Skeletal muscle cell (primary cell): ENCODE results near the gene KRT13.

Source experiments
- DNase-seq: peaks from one replicate; pipeline ENCODE4 v3.0.0-alpha.2; 2010; ENCODE audit warnings: low read depth
- H3K4me3 ChIP-seq: 2 replicates; pipeline ENCODE4 v1.5.1; 2011; ENCODE audit warnings: low read depth, mild to moderate bottlenecking, control low read depth, low read length, moderate library complexity

KRT13 gene

DNA sequence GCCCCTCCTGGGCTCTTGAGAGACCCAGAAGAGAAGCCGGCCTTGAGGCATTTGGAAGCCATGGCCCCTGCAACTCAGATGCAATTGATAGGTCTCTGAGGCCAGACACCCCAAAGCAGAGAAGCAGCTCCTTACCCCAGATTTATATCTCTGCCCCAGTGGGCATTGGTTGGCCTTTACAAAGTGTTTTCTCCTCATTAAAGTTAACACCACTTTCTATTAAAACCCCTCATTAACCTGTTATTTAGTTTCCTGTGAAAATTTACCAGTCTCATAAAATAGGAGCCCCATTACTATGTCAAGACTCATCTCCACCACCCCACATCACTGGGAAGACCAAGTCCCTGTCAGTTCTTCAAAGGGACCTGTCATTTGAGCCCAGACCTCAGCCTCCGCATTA is 24.4 kb downstream of the KRT13 start, which contains the start of gene KRT35:
KRT35 (minus strand) TSS at position 116 of the 400 bp plus-strand sequence; CDS start at position 62, 54 bp downstream.
- DNase-seq: no peak
- no peak within 1 kb of the TSS for H3K4me3 ChIP-seq

DNA sequence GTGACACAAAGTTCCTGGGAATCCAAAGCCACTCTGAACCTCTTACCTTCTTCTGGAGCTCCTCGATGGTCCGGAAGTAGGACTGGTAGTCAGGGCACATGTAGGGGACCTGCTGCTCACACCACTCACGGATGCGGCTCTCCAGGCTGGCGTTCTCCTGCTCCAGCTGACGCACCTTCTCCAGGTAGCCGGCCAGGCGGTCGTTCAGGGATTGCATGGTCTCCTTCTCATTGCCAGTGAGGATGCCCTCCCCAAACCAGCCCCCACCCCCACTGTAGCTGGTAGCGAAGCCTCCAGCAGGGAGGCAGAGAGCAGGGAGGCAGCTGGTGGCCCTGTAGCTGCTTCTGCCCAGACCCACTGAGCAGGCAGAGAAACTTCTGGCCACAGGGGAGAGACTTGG is 24.8 kb downstream of the KRT13 start:
- no peak for DNase-seq

DNA sequence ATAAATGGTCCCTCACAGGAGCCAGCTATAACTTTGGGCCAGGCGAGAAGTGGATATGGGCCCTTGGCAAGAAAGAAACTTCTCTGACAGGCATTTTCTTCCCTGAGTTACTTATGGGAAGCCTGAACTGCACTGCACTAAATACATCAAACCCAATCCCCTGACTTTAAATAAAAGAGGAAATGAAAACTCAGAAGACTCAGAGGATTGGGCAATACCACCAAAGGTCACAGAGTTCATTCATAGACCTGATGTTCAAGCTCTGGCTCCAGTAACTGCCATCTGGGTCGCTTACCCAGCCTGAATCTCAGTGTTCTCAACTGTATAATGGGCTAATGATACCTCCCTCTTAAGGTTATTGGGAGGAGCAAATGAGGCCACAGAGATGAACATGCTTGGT is 25.3 kb downstream of the KRT13 start:
- DNase-seq: no peak

More for the DNA sequence above, 24.8 kb downstream of the KRT13 start:
- H3K4me3 ChIP-seq: no peak overlapping the region

DNA sequence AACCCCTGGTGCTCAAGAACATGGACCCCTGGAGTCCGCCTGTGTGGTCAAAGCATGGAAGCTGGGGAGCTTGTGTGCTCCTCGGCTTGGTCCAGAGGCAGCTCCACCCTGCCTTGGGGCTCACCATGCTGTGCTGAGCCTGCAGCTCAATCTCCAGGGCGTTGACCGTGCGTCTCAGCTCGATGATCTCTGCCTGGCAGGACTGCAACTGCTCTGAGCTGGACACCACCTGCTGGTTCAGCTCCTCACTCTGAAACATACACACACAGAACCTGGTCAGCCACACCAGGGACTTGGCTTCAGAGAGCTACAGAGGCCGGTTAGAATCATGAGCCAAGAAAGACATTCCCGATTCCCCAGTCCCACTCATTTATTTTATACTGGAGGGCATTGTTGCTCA is 27.2 kb downstream of the KRT13 start:
- no peak overlapping the region for H3K4me3 ChIP-seq
- no peak for DNase-seq

More for the DNA sequence above, 25.3 kb downstream of the KRT13 start:
- H3K4me3 ChIP-seq: no peak overlapping the region

DNA sequence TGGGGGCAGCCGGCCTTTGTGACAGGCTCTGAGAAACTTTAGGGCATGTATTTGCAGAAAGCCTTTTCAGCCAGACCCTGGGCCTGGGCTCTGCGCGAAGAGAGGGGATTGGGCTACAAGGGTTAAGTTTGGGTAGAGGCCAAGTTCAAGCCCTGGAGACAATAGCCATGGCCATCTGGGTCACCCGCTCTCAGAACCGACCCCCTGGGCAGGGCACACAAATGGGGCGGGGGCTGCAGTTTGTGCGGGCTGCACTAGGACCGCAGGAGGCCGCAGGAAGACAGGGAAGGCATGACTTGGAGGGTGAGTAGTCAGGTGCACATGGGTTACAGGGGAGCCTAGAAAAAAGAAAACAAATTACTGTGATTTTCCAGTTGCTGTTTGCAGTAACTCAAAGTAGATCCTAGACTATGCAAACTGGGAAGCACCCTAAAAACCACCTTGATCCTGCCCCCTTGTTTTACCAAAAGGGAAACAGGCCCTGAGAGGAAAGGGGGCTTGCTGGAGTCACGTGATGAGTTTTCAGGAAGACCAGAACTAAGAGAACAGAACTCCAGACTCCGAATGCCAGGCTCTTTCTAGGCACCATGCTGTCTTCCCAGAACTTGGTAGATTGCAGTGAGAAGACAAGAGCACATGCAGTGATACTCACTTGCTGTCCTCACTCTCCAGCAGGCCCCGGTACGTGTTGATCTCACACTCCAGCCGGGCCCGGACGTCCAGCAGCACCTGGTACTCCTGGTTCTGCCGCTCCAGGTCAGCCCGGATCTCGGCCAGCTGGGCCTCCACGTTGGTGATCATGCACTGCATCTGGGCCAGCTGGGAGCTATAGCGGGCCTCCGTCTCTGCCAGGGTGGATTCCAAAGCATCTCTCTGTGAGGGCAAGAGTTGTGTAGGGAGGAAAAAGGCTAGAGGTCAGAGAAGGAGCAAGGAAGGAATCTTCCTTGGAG is 28.3 kb downstream of the KRT13 start:
- H3K4me3 ChIP-seq: no peak overlapping the region
- DNase-seq: no peak

DNA sequence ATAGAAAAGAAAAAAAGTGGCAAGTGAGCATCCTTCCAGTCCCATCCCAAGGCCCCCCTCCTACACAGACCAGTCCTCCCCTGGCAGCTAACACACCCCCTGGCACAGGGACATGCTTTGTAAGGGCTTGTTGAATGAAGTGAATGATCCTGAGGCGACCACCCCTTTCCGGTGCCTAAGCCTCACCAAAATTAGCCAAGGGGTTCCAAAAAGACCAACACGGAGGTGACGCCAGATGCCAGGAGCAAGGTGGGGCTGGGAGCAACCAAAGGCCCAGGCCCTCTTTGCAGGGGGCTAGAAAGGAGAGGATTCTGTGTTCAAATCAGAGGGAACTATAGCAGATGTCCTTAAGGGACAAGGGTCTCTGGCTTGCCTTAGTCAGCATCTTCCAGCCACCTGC is 30.0 kb downstream of the KRT13 start:
- H3K4me3 ChIP-seq: no peak overlapping the region
- DNase-seq: no peak

DNA sequence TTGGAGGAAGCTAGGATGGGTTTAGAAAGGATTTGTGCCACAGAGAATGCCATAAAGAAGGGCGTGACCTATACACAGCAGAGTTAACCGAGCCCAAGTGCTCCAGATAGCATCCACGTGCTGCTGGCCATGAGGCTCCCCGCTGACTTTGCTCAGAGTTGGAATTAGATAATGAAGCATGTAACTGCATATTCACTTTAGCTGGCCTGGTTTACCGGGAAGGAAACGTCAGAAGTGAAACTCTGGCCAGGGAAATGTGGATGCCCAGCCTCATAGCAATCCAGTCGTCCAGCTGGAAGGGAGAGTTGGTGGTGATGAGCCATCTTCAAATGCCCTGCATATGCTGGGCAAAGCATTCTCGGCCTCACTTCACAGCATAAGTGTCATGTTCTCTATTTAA is 30.5 kb downstream of the KRT13 start:
- DNase-seq: no peak

DNA sequence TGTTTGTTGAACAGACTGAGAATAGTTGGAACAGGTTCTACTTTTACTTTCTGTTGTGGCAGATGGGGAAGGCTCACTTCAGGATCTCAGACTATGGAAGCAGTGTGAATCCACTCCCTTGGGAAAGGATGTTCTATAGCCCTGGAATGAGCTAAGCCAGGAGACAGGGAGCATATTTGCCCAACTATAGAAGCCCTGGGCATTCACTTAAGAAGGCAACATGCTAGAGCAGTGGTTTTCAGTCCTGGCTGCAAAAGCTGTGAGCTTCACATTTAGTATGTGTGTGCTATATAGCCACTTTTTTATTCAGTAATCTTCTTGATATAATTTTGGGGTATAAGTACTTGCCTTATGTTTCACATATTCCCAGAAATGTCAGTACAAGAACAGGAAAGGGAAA is 37.1 kb downstream of the KRT13 start:
- DNase-seq: no peak
- no peak overlapping the region for H3K4me3 ChIP-seq

More for the DNA sequence above, 30.5 kb downstream of the KRT13 start:
- H3K4me3 ChIP-seq: no peak overlapping the region

DNA sequence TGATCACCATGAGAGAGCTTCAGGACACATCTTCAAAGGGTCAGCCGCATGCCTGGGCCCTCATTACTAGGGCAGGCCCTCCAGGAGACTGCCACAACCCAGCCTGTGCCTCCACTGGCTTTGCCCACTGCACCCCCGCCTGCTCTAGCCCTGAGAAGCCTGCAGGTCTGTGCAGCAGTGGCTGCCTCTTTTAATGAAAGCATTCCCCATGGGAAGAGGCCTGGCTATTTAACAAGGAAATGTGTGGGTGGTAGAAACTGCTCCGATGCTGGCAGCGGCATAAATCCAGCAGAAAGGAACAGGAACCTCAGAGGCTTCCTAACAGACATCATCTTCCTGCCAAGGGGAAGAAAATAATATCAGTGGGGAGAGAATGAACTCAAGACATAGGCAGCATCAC is 37.9 kb downstream of the KRT13 start:
- no peak overlapping the region for H3K4me3 ChIP-seq
- peak; percentile 25 for DNase-seq

DNA sequence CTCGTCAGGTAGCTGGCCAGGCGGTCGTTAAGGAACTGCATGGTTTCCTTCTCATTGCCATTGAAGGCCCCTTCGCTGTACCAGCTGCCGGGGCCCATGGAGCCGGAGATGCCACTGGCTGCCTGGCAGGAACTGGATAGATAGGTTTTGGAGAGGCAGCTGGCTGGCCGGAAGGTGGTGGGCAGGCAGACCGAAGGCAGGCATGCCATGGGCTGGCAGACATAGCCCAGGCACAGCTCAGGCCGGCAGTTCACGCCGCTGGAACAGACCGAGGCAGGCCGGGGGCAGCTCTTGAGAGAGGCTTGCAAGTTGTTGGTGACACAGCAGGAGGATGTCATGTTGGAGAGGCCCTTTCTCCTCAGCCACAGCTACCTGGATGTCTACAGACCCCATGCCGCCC is 38.4 kb downstream of the KRT13 start, which contains the start of gene KRT32:
KRT32 (minus strand) TSS at position 399 of the 400 bp plus-strand sequence; CDS start at position 338, 61 bp downstream.
- no peak for DNase-seq

DNA sequence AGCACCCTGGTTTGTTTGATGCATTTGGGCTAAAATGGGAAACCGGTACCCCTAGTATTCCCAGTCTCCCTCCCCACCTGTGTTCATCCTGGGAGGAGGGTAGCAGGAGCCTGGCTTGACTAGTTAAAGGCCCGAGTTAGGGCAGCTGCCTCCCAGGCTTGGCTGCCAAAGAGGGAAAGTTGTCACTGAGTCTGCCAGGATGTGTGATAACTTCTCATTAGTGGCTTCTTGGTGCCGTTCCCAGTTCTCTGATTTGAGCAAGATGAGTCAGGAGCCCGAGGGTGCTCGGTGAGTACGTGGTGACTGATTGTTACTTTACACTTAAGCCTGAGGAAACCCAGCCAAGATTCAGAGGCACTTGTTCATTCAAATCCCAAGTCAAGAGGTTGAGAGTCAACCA is 40.7 kb downstream of the KRT13 start:
- no peak overlapping the region for H3K4me3 ChIP-seq
- DNase-seq: peak; percentile 51

More for the DNA sequence above, 38.4 kb downstream of the KRT13 start, which contains the start of gene KRT32:
- H3K4me3 ChIP-seq: no peak within 1 kb of the TSS

DNA sequence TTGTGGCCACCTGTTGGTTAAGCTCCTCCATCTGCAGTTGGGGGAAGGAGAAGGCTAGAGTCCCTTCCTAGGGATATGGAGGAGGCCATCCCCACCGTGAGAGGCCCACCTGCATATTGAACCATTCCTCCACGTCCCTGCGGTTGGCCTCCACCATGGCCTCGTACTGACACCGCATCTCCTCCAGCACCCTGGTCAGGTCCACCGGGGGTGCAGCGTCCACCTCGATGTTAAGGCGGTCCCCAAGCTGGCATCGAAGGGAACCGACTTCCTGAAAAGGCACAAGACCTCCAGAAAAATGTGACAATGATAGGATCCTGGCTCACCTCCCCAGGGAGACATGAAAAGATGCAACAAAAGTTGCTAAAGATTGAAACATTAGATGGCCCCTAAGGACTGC is 41.2 kb downstream of the KRT13 start:
- DNase-seq: no peak
- H3K4me3 ChIP-seq: no peak overlapping the region

DNA sequence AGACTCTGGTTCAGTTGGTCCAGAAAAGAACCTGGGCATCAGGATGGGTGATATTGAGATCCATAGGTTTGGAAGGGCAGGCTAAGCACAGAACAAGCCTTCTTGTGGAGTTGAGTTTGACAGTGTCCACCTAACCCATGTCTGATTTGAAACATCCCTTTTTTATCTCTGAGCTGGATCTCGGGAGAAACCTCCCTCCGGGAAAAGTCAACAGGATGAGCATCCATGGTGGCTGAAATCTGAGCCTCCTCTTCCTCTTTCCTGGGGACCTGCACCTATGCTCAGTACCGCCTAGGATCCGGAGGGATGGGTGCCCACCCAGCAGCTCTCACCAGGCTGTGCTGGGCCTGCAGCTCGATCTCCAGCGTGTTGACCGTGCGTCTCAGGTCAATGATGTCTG is 41.7 kb downstream of the KRT13 start:
- DNase-seq: no peak
- no peak overlapping the region for H3K4me3 ChIP-seq

DNA sequence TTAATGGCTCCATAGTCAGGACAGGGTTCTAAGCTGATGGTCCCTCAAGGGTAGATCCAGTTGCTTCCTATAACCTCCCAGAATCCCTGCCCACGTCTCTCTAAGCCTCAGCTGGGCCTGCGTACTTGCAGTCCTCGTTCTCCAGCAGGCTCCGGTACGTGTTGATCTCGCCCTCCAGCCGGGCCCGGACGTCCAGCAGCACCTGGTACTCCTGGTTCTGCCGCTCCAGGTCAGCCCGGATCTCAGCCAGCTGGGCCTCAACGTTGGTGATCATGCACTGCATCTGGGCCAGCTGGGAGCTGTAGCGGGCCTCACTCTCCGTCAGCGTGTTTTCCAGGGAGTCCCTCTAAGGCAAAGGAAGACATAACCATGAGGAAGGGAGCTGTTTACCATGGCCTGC is 42.7 kb downstream of the KRT13 start:
- no peak for DNase-seq
- no peak overlapping the region for H3K4me3 ChIP-seq

DNA sequence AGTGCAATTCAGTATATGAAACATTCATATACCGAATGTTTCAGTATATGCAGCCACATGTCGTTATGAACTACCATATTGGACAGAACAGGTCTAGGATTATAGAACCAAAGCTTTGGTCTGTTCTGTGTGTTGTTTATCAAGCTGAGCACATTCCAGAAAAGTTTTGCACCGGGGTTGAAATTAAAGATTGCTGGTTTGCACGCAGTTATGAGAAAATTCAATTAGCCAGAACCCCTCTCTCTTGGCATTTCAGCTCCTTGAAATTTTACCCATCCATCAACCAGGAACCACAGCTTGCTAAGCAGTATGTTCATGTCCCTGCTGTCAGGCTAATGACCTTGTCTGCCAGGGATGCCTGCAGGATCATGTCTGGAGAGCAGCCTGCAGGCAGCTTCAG is 47.7 kb downstream of the KRT13 start:
- no peak for DNase-seq

DNA sequence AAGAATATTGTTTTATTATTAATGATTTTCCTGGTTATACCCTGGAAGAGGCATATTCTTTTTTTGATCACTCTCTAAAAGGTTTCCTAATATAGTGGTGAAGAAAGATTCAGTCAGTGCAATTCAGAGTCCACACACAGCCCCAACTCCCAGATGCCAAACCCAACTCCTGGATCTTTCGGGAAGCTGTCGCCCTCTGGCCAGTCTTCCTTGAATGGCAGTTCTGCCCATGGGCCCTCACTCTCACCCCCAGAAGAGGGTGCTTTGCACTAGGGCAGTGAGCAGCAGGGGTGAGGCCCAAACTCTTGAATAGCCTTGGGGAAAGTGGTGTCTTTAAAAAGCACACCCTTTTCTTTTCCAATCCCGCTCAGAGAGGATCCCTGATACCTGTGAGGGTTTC is 49.2 kb downstream of the KRT13 start:
- no peak overlapping the region for H3K4me3 ChIP-seq
- no peak for DNase-seq

More for the DNA sequence above, 47.7 kb downstream of the KRT13 start:
- no peak overlapping the region for H3K4me3 ChIP-seq

DNA sequence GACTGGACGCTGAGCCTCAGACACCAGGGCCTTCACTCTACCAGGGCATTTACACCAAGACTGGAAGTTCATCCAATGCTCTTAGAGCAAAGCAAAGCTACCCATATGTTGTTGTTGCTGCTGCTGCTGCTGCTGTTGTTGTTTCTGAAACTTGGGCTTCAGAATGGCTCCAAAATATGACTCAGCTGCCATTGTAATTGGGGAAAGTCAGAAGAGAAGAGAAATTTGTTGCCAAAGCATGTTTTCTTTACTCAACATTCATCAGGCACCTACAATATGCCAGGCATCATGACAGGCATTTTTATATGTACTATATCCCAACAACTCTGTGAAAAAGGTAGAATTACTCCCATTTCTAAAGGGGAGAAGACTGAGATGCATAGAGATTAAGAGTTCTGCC is 50.2 kb downstream of the KRT13 start:
- H3K4me3 ChIP-seq: no peak overlapping the region
- DNase-seq: no peak

DNA sequence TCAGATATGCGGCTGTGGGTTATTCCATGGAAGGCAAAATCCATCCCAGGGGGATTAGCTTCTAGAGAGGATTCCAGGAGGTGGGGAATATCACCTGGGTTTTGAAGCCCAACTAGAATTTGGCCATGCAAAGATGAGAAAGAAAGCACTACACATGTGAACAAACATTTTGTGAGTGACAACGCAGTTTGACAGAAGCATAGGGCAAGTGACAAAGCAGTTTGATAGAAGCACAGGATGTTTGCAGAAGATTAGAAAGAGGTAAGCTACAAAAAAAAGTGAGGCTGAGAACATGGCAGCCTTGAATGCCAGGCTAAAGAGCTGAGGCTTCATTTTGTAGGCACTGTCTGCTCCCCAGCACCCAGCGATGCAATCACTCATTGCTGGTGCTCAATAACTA is 52.3 kb downstream of the KRT13 start:
- DNase-seq: no peak
- H3K4me3 ChIP-seq: no peak overlapping the region

DNA sequence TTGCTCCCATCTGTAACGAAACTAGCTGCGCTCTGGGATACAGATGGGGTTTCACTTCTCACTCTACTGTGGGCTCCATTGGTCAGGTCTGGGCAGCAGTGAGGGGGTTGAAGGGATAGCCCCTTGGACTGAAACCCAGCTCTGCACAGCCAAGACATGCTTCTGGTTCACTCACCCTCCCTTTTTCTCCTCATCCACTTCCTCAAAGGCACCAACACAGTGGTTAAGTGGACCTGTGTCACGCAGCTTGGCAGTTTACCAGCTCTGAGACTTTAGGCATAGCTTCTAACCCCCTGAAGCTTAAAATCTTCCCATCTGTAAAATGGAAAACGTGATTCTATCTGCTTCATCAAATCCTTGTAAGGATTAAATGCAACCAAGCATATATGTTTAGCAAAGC is 53.1 kb downstream of the KRT13 start:
- H3K4me3 ChIP-seq: no peak overlapping the region
- DNase-seq: no peak

DNA sequence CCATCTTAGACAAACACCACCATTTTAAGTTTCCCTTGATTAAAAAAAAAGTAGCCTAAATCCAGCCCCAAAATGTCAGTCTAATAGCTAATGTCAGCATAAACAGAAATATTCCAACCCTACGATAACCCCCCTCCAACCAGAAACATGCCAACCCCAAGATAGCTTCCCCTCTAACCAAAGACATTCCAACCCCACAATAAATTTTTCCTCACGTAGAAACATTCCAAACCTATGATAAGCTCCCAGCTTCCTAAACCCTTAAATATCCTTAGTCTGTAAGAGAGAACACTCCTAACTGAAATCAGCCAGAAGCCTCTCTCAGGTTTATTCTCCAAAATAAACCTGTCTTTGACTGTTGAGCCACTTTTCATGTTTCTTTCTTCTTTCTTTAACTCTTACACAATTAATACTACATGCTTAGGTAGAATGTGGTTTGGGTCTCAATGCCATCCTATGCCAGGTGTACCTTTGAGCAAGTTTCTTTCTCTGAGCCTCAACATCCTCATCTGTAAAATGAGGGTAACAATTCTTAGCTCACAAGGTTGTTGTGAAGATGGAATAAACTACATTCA is 54.2 kb downstream of the KRT13 start:
- no peak for DNase-seq
- no peak overlapping the region for H3K4me3 ChIP-seq
